Measurements from ENCODE around the gene CALHM6.
"Not testable (repeated sequence)": the region's sequence is repeated elsewhere in the genome, so short reads cannot be mapped to it uniquely, and the experiment has no call there.

CALHM6 gene

DNA sequence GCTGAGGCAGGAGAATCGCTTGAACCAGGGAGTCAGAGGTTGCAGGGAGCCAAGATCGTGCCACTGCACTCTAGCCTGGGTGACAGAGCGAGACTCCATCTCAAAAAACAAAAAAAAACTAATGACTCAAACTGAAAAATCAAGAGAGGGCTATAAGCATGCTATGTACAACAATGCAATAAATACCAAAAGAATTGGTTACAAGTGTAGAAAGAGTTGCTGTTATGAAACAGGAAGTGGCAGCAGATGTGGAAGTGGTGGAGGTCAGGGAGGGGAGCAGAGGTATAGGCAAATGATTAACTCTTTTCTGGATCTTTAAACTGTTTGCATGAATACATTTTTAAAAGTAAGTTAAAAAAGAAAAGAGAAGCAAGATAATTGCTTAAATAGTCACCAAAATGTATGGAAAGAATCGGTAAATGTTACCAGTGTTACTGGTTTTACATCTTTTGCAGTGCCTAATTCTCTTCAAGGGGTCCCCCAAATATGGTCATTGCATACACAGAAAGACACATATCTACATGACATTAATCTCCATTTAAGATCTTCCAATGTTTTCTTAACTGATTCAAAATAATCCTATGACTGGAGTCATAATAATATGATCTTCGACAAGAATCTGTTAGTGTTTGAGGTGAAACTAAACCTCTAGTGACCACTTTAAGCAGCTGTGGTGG, 15.0 kb downstream of the CALHM6 start:
- peak; percentile 68 for DNase-seq (ENCODE audit: low spot score)

DNA sequence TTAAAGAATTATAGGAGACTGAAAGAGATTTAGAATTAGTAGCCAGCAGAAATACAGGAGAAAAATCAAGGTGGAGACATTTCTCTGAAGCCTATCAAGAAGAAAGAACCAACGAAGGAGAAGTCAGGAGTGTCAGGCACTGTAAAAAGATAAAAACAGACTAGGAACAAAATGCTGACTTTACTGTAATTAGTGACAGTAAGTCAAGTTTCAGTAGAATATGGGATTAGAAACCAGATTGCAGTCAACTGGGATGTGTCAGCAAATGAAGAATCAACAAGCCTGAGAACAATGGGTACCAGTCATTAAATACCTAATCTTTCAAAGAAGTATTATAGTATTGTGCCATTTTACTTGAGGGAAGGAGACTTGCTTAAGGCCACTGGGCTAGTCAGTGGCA, 21.6 kb downstream of the CALHM6 start:
- DNase-seq (ENCODE audit: low spot score), result no peak

DNA sequence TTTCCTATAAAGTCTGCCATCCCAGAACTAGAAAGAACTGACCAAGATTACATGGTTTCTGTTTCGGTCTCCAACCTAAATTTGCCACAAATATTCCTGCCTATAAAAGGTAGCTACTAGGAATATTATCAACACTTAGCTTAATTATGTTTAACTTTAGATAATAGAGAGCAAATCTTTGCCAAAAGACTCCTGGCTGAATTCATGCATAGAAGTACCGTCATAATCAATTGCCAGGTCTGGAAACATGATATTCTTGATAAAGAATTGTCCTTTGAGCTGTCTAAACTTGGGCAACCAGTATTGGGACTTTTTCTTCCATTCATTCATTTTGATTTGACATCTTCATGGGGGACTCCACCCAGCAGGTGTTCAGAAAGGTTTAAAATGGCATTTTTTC, 22.4 kb downstream of the CALHM6 start:
- DNase-seq (ENCODE audit: low spot score), result no peak

GRCh38 chr6:116485559-116486184, 24.5 kb downstream of the CALHM6 start:
- DNase-seq (ENCODE audit: low spot score), result no peak

GRCh38 chr6:116491610-116492330, 30.6 kb downstream of the CALHM6 start:
- DNase-seq (ENCODE audit: low spot score), result no peak

DNA sequence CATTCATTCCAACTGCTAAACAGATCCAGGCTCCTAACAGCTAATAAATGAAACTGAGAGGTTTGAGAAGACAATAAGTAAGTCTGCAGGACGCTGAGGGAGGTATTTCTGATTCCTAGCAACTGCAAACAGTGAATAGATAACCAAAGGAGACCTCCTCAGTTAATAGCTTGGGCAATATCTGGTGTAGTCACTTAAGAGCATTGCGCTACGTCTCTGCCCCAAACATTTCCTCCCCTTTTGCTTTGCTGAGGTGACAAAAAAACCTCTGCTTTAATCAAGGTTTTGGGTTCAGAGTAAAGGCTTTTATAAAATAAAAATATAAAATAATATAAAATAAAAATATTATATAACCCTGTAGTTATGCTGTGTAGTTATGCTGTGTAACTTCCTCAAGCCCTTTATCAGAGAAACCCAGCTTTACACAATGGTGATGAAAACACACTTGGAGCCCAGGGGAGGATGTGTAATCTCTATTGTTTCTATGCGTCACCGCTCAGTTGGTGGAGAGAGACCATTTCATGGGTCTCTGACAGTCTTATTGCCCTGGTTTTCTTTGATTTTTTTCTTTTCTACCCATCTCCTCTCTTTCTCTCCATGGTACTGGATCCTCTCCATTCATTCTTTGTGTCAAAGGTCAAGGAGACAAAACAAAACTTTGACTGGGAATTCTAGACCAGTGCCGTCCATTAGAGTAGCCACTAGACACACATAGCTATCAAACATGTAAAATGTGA, 31.3 kb downstream of the CALHM6 start:
- DNase-seq (ENCODE audit: low spot score), result no peak

- not testable (repeated sequence) for DNase-seq (ENCODE audit: low spot score)
These were observed 34.0 kb downstream of the CALHM6 start for GRCh38 chr6:116495161-116495560.

DNA sequence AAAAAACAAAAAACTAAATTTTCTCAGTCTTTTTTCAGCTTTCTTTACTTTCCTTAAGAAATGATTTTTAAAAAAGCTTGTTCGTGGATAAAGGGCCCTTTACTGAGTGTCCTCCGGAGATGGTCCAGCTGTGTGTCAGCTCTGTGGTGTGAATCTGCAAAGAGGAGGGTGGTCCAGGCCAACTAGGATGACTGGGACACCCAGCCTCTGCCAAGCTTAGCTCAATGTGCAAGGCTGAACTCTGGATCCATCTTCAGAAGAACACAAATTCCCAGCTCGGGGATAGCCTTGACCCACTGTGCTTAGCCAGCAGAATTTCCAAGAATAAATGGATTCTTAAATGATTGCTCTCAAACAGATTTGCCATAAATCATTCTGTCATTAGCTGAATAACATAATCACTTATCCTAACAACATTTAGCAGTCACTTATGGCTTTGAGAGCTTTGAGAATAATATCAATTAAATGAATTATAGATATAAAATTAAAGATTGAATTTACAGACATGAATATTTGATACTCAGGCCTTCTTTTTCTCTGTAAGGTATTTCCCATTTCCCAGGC, 36.0 kb downstream of the CALHM6 start:
- DNase-seq (ENCODE audit: low spot score), result no peak

GRCh38 chr6:116500969-116501433, 39.8 kb downstream of the CALHM6 start:
- no peak for DNase-seq (ENCODE audit: low spot score)

GRCh38 chr6:116507324-116507723, 46.1 kb downstream of the CALHM6 start:
- DNase-seq (ENCODE audit: low spot score), result no peak

- no peak for DNase-seq (ENCODE audit: low spot score)
These were observed 47.4 kb downstream of the CALHM6 start for GRCh38 chr6:116508527-116508926.

GRCh38 chr6:116511424-116512110, 50.4 kb downstream of the CALHM6 start, which contains the start of gene CALHM5:
Gene CALHM5 (plus strand): TSS chr6:116511639. CDS start chr6:116511697, 58 bp downstream.
- DNase-seq (ENCODE audit: low spot score), result no peak

DNA sequence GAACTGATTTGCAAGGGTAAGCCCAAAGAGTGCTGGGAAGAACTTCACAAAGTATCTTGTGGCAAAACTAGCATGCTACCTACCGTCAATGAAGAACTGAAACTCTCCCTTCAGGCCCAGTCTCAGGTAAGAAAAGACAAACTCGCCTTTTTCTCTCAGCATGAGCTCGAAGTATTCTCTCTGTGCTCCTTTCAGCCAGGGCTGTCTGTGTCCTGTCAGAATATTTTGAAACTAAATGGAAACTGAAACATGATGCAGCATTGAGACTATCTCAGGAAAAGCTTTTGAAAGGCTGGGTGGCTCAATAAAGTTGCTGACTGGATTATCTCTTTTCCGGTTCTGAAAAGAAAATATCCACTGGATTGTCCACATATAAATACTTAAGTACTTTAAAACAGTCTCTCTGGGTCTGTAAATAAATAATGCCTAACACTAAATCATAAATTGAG, 51.0 kb downstream of the CALHM6 start:
- no peak for DNase-seq (ENCODE audit: low spot score)

- no peak for DNase-seq (ENCODE audit: low spot score)
These were observed 51.6 kb downstream of the CALHM6 start for GRCh38 chr6:116512734-116513133.
